HepG2 (cell line): ENCODE data around the gene VGF. TPM values are rescaled to one million over a fixed set of nuclear protein-coding genes. Genes with fewer than 3 reads are reported as not detected.

ENCODE experiments used
- ATAC-seq: fragments of 200-7000 bp; cut with Tn5 transposase; 3 replicates; pipeline ENCODE4 v1.9.1; 2020; ENCODE audit warnings: mild to moderate bottlenecking, moderate library complexity
- BruUV-seq: library from RNA; stranded (reverse); fragments of 400-500 nt; replicated peaks from 2 replicates; lab custom pipeline; 2021; lab: Mats Ljungman, UMichigan
- CTCF ChIA-PET: fragments of 300-600 bp; formaldehyde crosslinking; extraction: SDS; loops from one replicate; lab custom pipeline; 2021; ENCODE audit warnings: low total read pairs, inconsistent platforms, low intra/inter-chr PET ratio; lab: Yijun Ruan, JAX
- POLR2A ChIA-PET: fragments of 350-600 bp; sonication (Branson Sonifier 250); formaldehyde crosslinking; loops from one replicate; lab custom pipeline; 2020; ENCODE audit warnings: antibody characterized with exemption, inconsistent platforms; lab: Yijun Ruan, JAX
- DNase-seq: peaks from one replicate; pipeline ENCODE4 v3.0.0-alpha.2; 2015; ENCODE audit warnings: low spot score
- FAIRE-seq: peaks from 3 replicates; lab custom pipeline; 2011; peaks lifted over from hg19 to GRCh38; lab: Jason Lieb, UNC
- H2AFZ ChIP-seq: one replicate; pipeline ENCODE4 v1.6.1; 2011; ENCODE audit warnings: low read length, inconsistent platforms
- H3K27ac ChIP-seq: fragments of 300-600 bp; 3 replicates; pipeline ENCODE4 v1.8.0; 2011; ENCODE audit warnings: mixed run types, mild to moderate bottlenecking, mixed read lengths, low read length, inconsistent platforms; ENCODE audit not compliant: insufficient read depth; ENCODE audit errors: extremely low read length
- H3K27me3 ChIP-seq, 2 experiments: fragments of 200-600 bp in 1 of 2; 2 replicates in 1 of 2; 3 replicates in 1 of 2; pipeline versions ENCODE4 v1.6.0 to v1.8.0; 2011; ENCODE audit warnings: low read length in 2 of 2, mild to moderate bottlenecking in 2 of 2, moderate library complexity in 2 of 2, inconsistent platforms in 1 of 2; ENCODE audit not compliant: insufficient read depth in 2 of 2, control insufficient read depth in 1 of 2
- H3K36me3 ChIP-seq, 2 experiments: fragments of 200-600 bp in 1 of 2; replicated peaks in 1 of 2; 2 replicates in 1 of 2; 3 replicates in 1 of 2; pipeline versions ENCODE4 v1.5.1 to v1.8.0; 2011; ENCODE audit warnings: low read length in 2 of 2, inconsistent platforms in 1 of 2; ENCODE audit not compliant: insufficient read depth in 2 of 2, control insufficient read depth in 1 of 2
- H3K4me1 ChIP-seq: 2 replicates; pipeline ENCODE4 v1.5.1; 2012; ENCODE audit warnings: low read length, inconsistent platforms; ENCODE audit not compliant: insufficient read depth
- H3K4me2 ChIP-seq: 2 replicates; pipeline ENCODE4 v1.6.0; 2011; ENCODE audit warnings: low read depth, low read length, inconsistent platforms
- H3K4me3 ChIP-seq, 3 experiments: fragments of 200-600 bp in 1 of 3; sonication (generic), shearing (Covaris generic) in 1 of 3; replicated peaks in 1 of 3; 2 replicates each; pipeline ENCODE4 v1.5.1; 2011 to 2016; ENCODE audit warnings: low read length in 3 of 3, inconsistent platforms in 2 of 3, low read depth in 2 of 3, mild to moderate bottlenecking in 2 of 3, control low read depth in 1 of 3, mixed read lengths in 1 of 3; ENCODE audit not compliant: insufficient read depth in 1 of 3
- H3K79me2 ChIP-seq: one replicate; pipeline ENCODE4 v1.6.1; 2011; ENCODE audit warnings: low read length, inconsistent platforms; ENCODE audit not compliant: insufficient read depth
- H3K9ac ChIP-seq: 2 replicates; pipeline ENCODE4 v1.6.0; 2011; ENCODE audit warnings: mild to moderate bottlenecking, low read depth, low read length, inconsistent platforms; ENCODE audit not compliant: insufficient read depth
- H3K9me3 ChIP-seq: 2 replicates; pipeline ENCODE4 v1.5.1; 2012; ENCODE audit warnings: mild to moderate bottlenecking, low read length
- H4K20me1 ChIP-seq: 2 replicates; pipeline ENCODE4 v1.6.0; 2011; ENCODE audit warnings: inconsistent platforms, mild to moderate bottlenecking, low read length, moderate library complexity; ENCODE audit not compliant: insufficient read depth
- E2F2 ChIP-seq: sonication (generic); formaldehyde crosslinking; IDR thresholded peaks from 2 replicates; pipeline ENCODE4 v1.4.0; 2020; ENCODE audit warnings: missing genetic modification reagents, borderline replicate concordance
- HOXA9 ChIP-seq: sonication (generic); formaldehyde crosslinking; IDR thresholded peaks from 2 replicates; pipeline ENCODE4 v1.8.1; 2022; ENCODE audit warnings: missing genetic modification reagents, mild to moderate bottlenecking, moderate library complexity, borderline replicate concordance
- MYC ChIP-seq: sonication (generic); formaldehyde crosslinking; IDR thresholded peaks from 2 replicates; pipeline ENCODE4 v1.9.0; 2021; ENCODE audit warnings: missing genetic modification reagents, borderline replicate concordance
- NCOA1 ChIP-seq: sonication (generic); formaldehyde crosslinking; IDR thresholded peaks from 2 replicates; pipeline ENCODE4 v1.9.0; 2021; ENCODE audit warnings: missing genetic modification reagents
- PLRG1 ChIP-seq: fragments of 450-650 bp; conservative IDR thresholded peaks from 2 replicates; pipeline ENCODE4 v1.6.1; 2016
- SP5 ChIP-seq: IDR thresholded peaks from 2 replicates; pipeline ENCODE4 v1.6.1; 2016; ENCODE audit warnings: low read depth, borderline replicate concordance
- TCF7L2 ChIP-seq: IDR thresholded peaks from 2 replicates; pipeline ENCODE4 v1.6.1; 2011; ENCODE audit warnings: mild to moderate bottlenecking, low read depth, low read length, moderate library complexity
- YEATS4 ChIP-seq: sonication (generic); formaldehyde crosslinking; IDR thresholded peaks from 2 replicates; pipeline ENCODE4 v1.4.0; 2020; ENCODE audit warnings: missing genetic modification reagents, borderline replicate concordance
- ZMAT5 ChIP-seq: sonication (generic); formaldehyde crosslinking; IDR thresholded peaks from 2 replicates; pipeline ENCODE4 v1.5.0; 2020; ENCODE audit warnings: mild to moderate bottlenecking, low read depth, missing genetic modification reagents, borderline replicate concordance
- ZNF367 ChIP-seq: sonication (generic); formaldehyde crosslinking; IDR thresholded peaks from 2 replicates; pipeline ENCODE4 v1.4.0; 2020; ENCODE audit warnings: missing genetic modification reagents, borderline replicate concordance
- ZNF572 ChIP-seq: sonication (generic); formaldehyde crosslinking; IDR thresholded peaks from 2 replicates; pipeline ENCODE4 v1.5.1; 2020; ENCODE audit warnings: mild to moderate bottlenecking, missing genetic modification reagents
- ZNF761 ChIP-seq: sonication (generic); formaldehyde crosslinking; conservative IDR thresholded peaks from 2 replicates; pipeline ENCODE4 v1.4.0; 2020; ENCODE audit warnings: mild to moderate bottlenecking, missing genetic modification reagents
- WGBS: methylation state at CpG from one replicate; pipeline ENCODE4 v1.1.6; 2017; ENCODE audit warnings: low lambda C conversion rate; 5-methylcytosine and 5-hydroxymethylcytosine counted together
- in situ Hi-C: cut with HindIII; loops from 2 replicates; pipeline ENCODE4 v1.10.0; 2017; ENCODE audit warnings: low pct_unique_long_range_greater_than_20kb; ENCODE audit not compliant: extremely low pct_ligation_motif_present
- intact Hi-C: fragments of 100-400 bp; cut with micrococcal nuclease; formaldehyde crosslinking; loops from one replicate; pipeline ENCODE4 v1.10.0; 2022; ENCODE audit not compliant: unreplicated experiment
- polyA plus RNA-seq, 8 experiments: library from polyadenylated mRNA; depleted of rRNA in 3 of 8; stranded (reverse) in 7 of 8; unstranded in 1 of 8; fragments of >200 nt; fragmentation: Illumina TruSeq in 4 of 8; extraction: Trizol in 4 of 8; gene quantifications; 2 replicates each; pipeline versions ENCODE4 v1.2.1 to v1.2.3, GENCODE V29; 2011 to 2016; ENCODE audit warnings: low read depth in 4 of 8, missing spikeins in 1 of 8, mixed read lengths in 1 of 8; ENCODE audit not compliant: insufficient read depth in 1 of 8
- total RNA-seq, 5 experiments: library from RNA; depleted of rRNA; stranded (reverse); fragments of >200 nt; fragmentation: Illumina TruSeq; extraction: Trizol; gene quantifications; 2 replicates each; pipeline ENCODE4 v1.2.3, GENCODE V29; 2016; ENCODE audit warnings: low read depth in 1 of 5
- TF ChIP-seq, protein P1 (sequence below): sonication (generic); formaldehyde crosslinking; IDR thresholded peaks from 2 replicates; pipeline ENCODE4 v1.4.0; 2020; ENCODE audit warnings: mild to moderate bottlenecking, missing genetic modification reagents
- TF ChIP-seq, protein P2 (sequence below): sonication (generic); formaldehyde crosslinking; IDR thresholded peaks from 2 replicates; pipeline ENCODE4 v1.5.1; 2020; ENCODE audit warnings: mild to moderate bottlenecking, moderate library complexity, missing genetic modification reagents
- TF ChIP-seq, protein P3 (sequence below): IDR thresholded peaks from 2 replicates; pipeline ENCODE4 v1.6.1; 2012; ENCODE audit warnings: low read length, improper control_type of control experiment

The VGF gene
- total and polyA plus RNA-seq, 2 of the 13 experiments (the other 11 are each of a cell fraction or from before 2014, with no cell fraction given), result 0.12 to 0.46 TPM

- no peaks in the 10 kb centered on the region; a peak in 1 of 5 replicates for H3K27me3 ChIP-seq
- no peaks in the 10 kb centered on the region for H3K9me3 ChIP-seq
- in situ Hi-C loops, result no loop called here
- ATAC-seq, result peak; percentile 9
- H4K20me1 ChIP-seq, result peaks cover 18% of the 10 kb centered on the region; the same call in 1 of the 2 replicates
- WGBS, result 5% methylated on average over 7 of the region's 7 CpGs
- H3K27ac ChIP-seq, result peak overlapping the region; percentile 99
- DNase-seq, result peak; percentile 84
- H2AFZ ChIP-seq, result no peak overlapping the region
- ChIA-PET POLR2A (interaction anchor here (0.7 to 4.1 kb wide), 12 partner anchors 10 to 482 kb away, joined by 3 to 56 read pairs (median 4); partner anchors contain the start of genes CLDN15, MOGAT3, TRIM56 and UFSP1), CTCF (no interaction called here)
- peak; percentile 71 for FAIRE-seq
- H3K9ac ChIP-seq, result peak overlapping the region; percentile 89
- H3K79me2 ChIP-seq, result peaks cover 12% of the 10 kb centered on the region
- BruUV-seq, result TSS peak; percentile 43
- peaks cover under 1 to 8% of the 10 kb centered on the region in 2 experiments; a peak in 3 of 5 replicates for H3K36me3 ChIP-seq
- H3K4me2 ChIP-seq, result peak overlapping the region; percentile 94
- H3K4me3 ChIP-seq, result peak overlapping the region in 2 of 3 experiments; percentile 17 to 24; a peak in 2 of 6 replicates
- H3K4me1 ChIP-seq, result peaks cover 91% of the 10 kb centered on the region
- intact Hi-C loops, result no loop called here
- TF ChIP-seq HOXA9 (CRISPR knock-in tag) (no peak), ZNF761 (CRISPR knock-in tag) (no peak), ZNF572 (CRISPR knock-in tag) (no peak; the same call in 1 of the 2 replicates), E2F2 (CRISPR knock-in tag) (no peak), YEATS4 (no peak), ZMAT5 (CRISPR knock-in tag) (no peak), SP5 (CRISPR knock-in tag) (peak; percentile 47), MYC (no peak; the same call in 1 of the 2 replicates), TCF7L2 (no peak), NCOA1 (CRISPR knock-in tag) (no peak), PLRG1 (no peak), ZNF367 (CRISPR knock-in tag) (no peak)
- TF ChIP-seq, protein P1, sequence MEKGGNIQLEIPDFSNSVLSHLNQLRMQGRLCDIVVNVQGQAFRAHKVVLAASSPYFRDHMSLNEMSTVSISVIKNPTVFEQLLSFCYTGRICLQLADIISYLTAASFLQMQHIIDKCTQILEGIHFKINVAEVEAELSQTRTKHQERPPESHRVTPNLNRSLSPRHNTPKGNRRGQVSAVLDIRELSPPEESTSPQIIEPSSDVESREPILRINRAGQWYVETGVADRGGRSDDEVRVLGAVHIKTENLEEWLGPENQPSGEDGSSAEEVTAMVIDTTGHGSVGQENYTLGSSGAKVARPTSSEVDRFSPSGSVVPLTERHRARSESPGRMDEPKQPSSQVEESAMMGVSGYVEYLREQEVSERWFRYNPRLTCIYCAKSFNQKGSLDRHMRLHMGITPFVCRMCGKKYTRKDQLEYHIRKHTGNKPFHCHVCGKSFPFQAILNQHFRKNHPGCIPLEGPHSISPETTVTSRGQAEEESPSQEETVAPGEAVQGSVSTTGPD (CRISPR knock-in tag), result no peak
- TF ChIP-seq, protein P2, sequence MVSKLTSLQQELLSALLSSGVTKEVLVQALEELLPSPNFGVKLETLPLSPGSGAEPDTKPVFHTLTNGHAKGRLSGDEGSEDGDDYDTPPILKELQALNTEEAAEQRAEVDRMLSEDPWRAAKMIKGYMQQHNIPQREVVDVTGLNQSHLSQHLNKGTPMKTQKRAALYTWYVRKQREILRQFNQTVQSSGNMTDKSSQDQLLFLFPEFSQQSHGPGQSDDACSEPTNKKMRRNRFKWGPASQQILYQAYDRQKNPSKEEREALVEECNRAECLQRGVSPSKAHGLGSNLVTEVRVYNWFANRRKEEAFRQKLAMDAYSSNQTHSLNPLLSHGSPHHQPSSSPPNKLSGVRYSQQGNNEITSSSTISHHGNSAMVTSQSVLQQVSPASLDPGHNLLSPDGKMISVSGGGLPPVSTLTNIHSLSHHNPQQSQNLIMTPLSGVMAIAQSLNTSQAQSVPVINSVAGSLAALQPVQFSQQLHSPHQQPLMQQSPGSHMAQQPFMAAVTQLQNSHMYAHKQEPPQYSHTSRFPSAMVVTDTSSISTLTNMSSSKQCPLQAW, result no peak
- TF ChIP-seq, protein P3, sequence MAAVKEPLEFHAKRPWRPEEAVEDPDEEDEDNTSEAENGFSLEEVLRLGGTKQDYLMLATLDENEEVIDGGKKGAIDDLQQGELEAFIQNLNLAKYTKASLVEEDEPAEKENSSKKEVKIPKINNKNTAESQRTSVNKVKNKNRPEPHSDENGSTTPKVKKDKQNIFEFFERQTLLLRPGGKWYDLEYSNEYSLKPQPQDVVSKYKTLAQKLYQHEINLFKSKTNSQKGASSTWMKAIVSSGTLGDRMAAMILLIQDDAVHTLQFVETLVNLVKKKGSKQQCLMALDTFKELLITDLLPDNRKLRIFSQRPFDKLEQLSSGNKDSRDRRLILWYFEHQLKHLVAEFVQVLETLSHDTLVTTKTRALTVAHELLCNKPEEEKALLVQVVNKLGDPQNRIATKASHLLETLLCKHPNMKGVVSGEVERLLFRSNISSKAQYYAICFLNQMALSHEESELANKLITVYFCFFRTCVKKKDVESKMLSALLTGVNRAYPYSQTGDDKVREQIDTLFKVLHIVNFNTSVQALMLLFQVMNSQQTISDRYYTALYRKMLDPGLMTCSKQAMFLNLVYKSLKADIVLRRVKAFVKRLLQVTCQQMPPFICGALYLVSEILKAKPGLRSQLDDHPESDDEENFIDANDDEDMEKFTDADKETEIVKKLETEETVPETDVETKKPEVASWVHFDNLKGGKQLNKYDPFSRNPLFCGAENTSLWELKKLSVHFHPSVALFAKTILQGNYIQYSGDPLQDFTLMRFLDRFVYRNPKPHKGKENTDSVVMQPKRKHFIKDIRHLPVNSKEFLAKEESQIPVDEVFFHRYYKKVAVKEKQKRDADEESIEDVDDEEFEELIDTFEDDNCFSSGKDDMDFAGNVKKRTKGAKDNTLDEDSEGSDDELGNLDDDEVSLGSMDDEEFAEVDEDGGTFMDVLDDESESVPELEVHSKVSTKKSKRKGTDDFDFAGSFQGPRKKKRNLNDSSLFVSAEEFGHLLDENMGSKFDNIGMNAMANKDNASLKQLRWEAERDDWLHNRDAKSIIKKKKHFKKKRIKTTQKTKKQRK, result no peak
Measured at GRCh38 chr7:101124376-101125056, 40.9 kb downstream of the VGF start.
